GM19035 (cell line): ENCODE measurements around the gene ANKRD2.

Source experiments
- ATAC-seq: cut with Tn5 transposase; IDR thresholded peaks from one replicate; pipeline ENCODE4 v1.9.1; 2021; ENCODE audit not compliant: unreplicated experiment

Gene ANKRD2

GRCh38 chr10:97632949-97633884, 60.6 kb downstream of the ANKRD2 start, which contains the start of gene MORN4:
Gene MORN4, minus strand, starts transcription at chr10:97633500. Its CDS starts 13,847 bp downstream, at chr10:97619653.
- ATAC-seq, result peak; percentile 99
